ENCODE data around the gene EVL. TPM values are rescaled to one million over a fixed set of nuclear protein-coding genes. Genes with fewer than 3 reads are reported as not detected.

EVL gene
- total RNA-seq, 2 donors from 2014 or later, result 53.1 to 102 TPM

DNA sequence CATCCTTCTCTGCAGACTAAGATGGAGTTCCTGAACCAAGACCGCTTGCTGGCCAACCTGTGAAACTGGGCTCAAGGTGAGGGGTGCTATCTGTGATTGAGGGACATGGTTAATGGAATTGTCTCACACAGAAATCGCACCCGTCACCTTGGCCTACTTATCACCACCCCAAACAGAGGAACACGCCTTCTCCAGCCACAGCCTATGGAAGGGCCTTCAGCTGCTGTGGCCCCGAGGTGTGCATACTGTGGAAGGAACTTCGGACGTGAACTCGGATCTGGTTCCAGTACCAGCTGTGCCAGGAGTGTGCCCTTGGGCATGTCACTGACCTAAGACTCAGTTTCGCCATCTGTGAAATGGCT, 44.4 kb downstream of the EVL start:
- ATAC-seq (ENCODE audit: insufficient number of reproducible peaks, low FRiP score, low read depth), result no peak
- TF ChIP-seq, protein P1, sequence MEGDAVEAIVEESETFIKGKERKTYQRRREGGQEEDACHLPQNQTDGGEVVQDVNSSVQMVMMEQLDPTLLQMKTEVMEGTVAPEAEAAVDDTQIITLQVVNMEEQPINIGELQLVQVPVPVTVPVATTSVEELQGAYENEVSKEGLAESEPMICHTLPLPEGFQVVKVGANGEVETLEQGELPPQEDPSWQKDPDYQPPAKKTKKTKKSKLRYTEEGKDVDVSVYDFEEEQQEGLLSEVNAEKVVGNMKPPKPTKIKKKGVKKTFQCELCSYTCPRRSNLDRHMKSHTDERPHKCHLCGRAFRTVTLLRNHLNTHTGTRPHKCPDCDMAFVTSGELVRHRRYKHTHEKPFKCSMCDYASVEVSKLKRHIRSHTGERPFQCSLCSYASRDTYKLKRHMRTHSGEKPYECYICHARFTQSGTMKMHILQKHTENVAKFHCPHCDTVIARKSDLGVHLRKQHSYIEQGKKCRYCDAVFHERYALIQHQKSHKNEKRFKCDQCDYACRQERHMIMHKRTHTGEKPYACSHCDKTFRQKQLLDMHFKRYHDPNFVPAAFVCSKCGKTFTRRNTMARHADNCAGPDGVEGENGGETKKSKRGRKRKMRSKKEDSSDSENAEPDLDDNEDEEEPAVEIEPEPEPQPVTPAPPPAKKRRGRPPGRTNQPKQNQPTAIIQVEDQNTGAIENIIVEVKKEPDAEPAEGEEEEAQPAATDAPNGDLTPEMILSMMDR (IDR thresholded peaks at IDR 0.05), result no peak
- no peak for DNase-seq (ENCODE audit: low spot score)

DNA sequence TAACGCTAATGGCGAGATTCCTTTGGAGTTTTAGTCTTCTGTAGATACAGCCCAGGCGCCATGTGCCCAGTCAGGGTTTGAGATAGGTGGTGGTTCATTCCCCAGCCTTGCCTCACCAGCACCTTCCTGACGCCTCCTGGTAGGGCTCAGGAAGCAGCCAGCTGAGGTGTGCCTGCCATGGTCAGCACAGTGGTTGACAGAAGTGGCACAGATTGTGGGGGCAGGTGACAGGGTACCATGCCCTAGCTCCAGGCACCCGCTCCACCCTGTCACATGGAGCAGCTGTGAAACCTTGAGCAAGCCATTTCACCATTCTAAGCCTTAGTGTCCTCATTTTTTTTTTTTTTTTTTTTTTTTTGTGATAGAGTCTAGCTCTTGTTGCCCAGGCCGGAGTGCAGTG, 45.6 kb downstream of the EVL start:
- H3K36me3 ChIP-seq, result no peaks in the 10 kb centered on the region
- DNase-seq (ENCODE audit: low spot score) (no peak), ATAC-seq (ENCODE audit: insufficient number of reproducible peaks, low FRiP score, low read depth) (no peak)
- H3K4me3 ChIP-seq, result no peak overlapping the region
- no peaks in the 10 kb centered on the region for H3K27me3 ChIP-seq (replicated peaks; ENCODE audit: insufficient read depth)
- no peak overlapping the region for H3K27ac ChIP-seq
- TF ChIP-seq, protein P1 (IDR thresholded peaks at IDR 0.05), result no peak
- peaks cover 0 to 32% of the 10 kb centered on the region in 2 donors for H3K4me1 ChIP-seq (ENCODE audit: control insufficient read depth in 1 of 2, low read depth in 2 of 2)
- no peaks in the 10 kb centered on the region for H3K9me3 ChIP-seq

More for the DNA sequence above, 44.4 kb downstream of the EVL start:
- H3K27ac ChIP-seq, result no peak overlapping the region
- H3K4me3 ChIP-seq, result no peak overlapping the region
- no peaks in the 10 kb centered on the region for H3K9me3 ChIP-seq
- peaks cover 8 to 45% of the 10 kb centered on the region in 2 donors for H3K4me1 ChIP-seq (ENCODE audit: control insufficient read depth in 1 of 2, low read depth in 2 of 2)
- H3K27me3 ChIP-seq (replicated peaks; ENCODE audit: insufficient read depth), result no peaks in the 10 kb centered on the region
- H3K36me3 ChIP-seq, result no peaks in the 10 kb centered on the region

DNA sequence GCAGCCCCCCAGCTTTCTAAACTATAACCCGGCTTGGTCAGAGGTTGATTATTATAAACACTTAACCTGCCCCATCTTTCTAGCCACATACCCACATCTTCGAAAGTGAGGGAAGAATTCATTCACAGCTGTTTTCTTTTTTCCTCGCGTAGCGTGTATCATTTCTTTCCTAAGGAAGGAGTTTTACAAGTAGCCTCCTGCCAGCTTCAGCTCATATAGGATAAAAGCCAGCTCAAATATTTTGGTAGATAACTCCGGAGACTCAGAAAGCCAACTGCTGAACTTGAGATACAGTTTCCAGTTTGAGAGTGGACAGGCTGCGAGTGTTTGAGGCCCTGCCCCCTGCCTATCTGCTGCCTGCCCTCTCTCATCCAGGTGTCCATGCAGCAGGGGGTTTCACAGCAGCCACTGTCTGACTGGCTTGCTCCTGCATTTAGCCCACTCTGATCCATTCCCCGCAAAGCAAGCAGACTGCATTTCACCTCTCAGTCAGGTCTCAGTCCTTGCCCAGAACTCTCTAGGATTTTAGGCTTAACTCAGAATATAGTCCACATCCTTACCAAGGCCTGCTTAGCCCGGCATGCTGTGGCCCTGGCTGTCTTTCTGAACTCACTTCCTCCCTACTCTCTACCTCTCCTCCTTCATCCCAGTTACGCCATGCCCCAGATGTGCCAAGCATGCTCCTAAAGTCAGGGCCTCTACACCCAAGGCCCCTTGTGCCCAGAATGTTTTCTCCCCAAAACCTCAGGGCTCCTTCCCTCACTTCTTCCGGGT, 46.9 kb downstream of the EVL start:
- no peak for DNase-seq (ENCODE audit: low spot score)
- no peak for ATAC-seq (ENCODE audit: insufficient number of reproducible peaks, low FRiP score, low read depth)
- H3K9me3 ChIP-seq, result no peaks in the 10 kb centered on the region
- H3K27ac ChIP-seq, result no peak overlapping the region
- TF ChIP-seq, protein P1 (IDR thresholded peaks at IDR 0.05), result no peak
- peaks cover 0 to 30% of the 10 kb centered on the region in 2 donors for H3K4me1 ChIP-seq (ENCODE audit: control insufficient read depth in 1 of 2, low read depth in 2 of 2)
- no peaks in the 10 kb centered on the region for H3K27me3 ChIP-seq (replicated peaks; ENCODE audit: insufficient read depth)
- H3K4me3 ChIP-seq, result no peak overlapping the region
- no peaks in the 10 kb centered on the region for H3K36me3 ChIP-seq

DNA sequence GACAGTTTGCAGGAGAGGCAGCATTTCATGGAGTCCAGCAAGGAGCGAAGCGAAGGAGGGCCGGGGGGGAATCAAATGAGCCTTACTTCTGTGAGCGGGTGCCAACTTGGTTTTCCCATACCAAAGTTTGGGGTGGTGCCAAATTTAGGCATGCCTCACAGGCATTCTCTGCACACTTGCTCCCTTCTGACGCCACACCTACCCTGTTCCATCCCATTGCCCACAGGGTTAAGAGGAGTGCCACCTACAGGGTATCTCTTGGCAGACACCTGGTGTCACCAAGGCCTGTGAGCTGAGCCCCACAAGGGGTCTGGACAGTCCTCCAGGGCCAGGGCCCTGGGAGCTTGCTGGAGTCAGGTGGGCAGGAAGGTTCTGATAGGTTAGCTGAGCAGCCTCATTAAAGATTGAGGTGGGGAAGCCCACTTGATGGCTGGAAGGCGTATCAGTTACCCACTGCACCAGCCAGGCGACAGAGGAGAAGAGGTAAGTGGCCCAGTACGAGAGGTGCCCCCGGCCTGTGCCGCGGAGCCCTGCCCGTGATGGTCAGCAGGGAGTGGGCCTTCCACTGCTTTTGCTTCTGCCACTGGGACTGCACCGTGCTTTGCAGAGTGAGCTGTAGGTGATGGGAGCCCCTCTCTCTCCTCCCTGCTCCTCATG, 49.0 kb downstream of the EVL start:
- ATAC-seq (ENCODE audit: insufficient number of reproducible peaks, low FRiP score, low read depth) (no peak), DNase-seq (ENCODE audit: low spot score) (no peak)
- Histone ChIP-seq H3K4me3 (no peak overlapping the region), H3K9me3 (no peaks in the 10 kb centered on the region), H3K36me3 (no peaks in the 10 kb centered on the region), H3K4me1 (ENCODE audit: control insufficient read depth in 1 of 2, low read depth in 2 of 2) (peaks cover 0 to 11% of the 10 kb centered on the region in 2 donors), H3K27ac (no peak overlapping the region), H3K27me3 (replicated peaks; ENCODE audit: insufficient read depth) (no peaks in the 10 kb centered on the region)
- TF ChIP-seq, protein P1 (IDR thresholded peaks at IDR 0.05), result no peak

DNA sequence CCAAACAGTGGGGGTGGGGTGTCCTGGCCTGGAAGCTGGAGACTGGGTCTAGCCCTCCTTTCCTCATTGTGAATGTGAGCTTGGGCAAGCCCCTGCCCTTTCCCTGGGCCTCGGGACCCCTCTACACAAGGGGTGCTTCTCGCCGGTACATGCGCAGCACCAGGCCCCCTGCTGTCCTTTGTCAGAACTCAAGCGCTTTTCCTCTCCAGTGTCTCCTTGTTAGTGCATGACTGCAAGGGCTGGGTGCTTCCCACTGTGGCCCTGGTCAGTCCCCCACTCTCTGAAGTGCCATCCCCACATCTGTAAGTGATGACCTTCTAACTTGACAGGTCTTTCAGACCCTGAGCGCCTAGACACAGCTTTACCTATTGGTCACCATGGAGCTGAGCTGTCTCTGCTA, 50.0 kb downstream of the EVL start:
- no peak for ATAC-seq (ENCODE audit: insufficient number of reproducible peaks, low FRiP score, low read depth)
- Histone ChIP-seq H3K4me1 (ENCODE audit: control insufficient read depth in 1 of 2, low read depth in 2 of 2) (peaks cover 0 to 11% of the 10 kb centered on the region in 2 donors), H3K27ac (no peak overlapping the region), H3K36me3 (no peaks in the 10 kb centered on the region), H3K9me3 (no peaks in the 10 kb centered on the region), H3K4me3 (no peak overlapping the region), H3K27me3 (replicated peaks; ENCODE audit: insufficient read depth) (no peaks in the 10 kb centered on the region)
- TF ChIP-seq, protein P1 (IDR thresholded peaks at IDR 0.05), result no peak
- DNase-seq (ENCODE audit: low spot score), result no peak

All from thoracic aorta (tissue), 2 donors.